Measurements from ENCODE around the gene DLGAP1. TPM values are rescaled to one million over a fixed set of nuclear protein-coding genes. Genes with fewer than 3 reads are reported as not detected.
A peak's percentile ranks its signal among the peaks of the same experiment; 100 is the strongest.

DLGAP1 gene
- total and polyA plus RNA-seq, 4 donors, result 16.5 to 30.7 (median 29.7) TPM

GRCh38 chr18:3836483-3837335 is 618.4 kb downstream of the DLGAP1 start:
- Histone ChIP-seq H3K27me3 (ENCODE audit: control insufficient read depth, insufficient read depth, low read length) (no peaks in the 10 kb centered on the region), H3K27ac (ENCODE audit: low read depth, low read length) (no peak overlapping the region), H3K36me3 (ENCODE audit: control insufficient read depth, insufficient read depth, low read length) (no peaks in the 10 kb centered on the region), H3K4me3 (ENCODE audit: low read depth, low read length) (no peak overlapping the region), H3K9me3 (ENCODE audit: control insufficient read depth, insufficient read depth, low read length) (no peaks in the 10 kb centered on the region), H3K4me1 (ENCODE audit: control insufficient read depth, insufficient read depth, low read length) (no peaks in the 10 kb centered on the region)
- peak in 2 of 6 donors; percentile 34 to 68 for DNase-seq (ENCODE audit: low read depth in 4 of 6, low spot score in 6 of 6)
- WGBS (ENCODE audit: insufficient coverage), result 16% methylated on average over 4 of the region's 12 CpGs

- no peaks in the 10 kb centered on the region for H3K27me3 ChIP-seq (ENCODE audit: control insufficient read depth, insufficient read depth, low read length)
- peak in 1 of 6 donors; percentile 41 for DNase-seq (ENCODE audit: low read depth in 4 of 6, low spot score in 6 of 6)
- no peaks in the 10 kb centered on the region for H3K36me3 ChIP-seq (ENCODE audit: control insufficient read depth, insufficient read depth, low read length)
- H3K4me1 ChIP-seq (ENCODE audit: control insufficient read depth, insufficient read depth, low read length), result no peaks in the 10 kb centered on the region
- no peak overlapping the region for H3K4me3 ChIP-seq (ENCODE audit: low read depth, low read length)
- no peak overlapping the region for H3K27ac ChIP-seq (ENCODE audit: low read depth, low read length)
- H3K9me3 ChIP-seq (ENCODE audit: control insufficient read depth, insufficient read depth, low read length), result no peaks in the 10 kb centered on the region
- 0% methylated on average over 1 of the region's 6 CpGs for WGBS (ENCODE audit: insufficient coverage)
Measured at GRCh38 chr18:3832025-3832638, 623.0 kb downstream of the DLGAP1 start.

- no peaks in the 10 kb centered on the region for H3K36me3 ChIP-seq (ENCODE audit: control insufficient read depth, insufficient read depth, low read length)
- no peak overlapping the region for H3K27ac ChIP-seq (ENCODE audit: low read depth, low read length)
- no peak for DNase-seq (ENCODE audit: low read depth in 4 of 6, low spot score in 6 of 6)
- no peaks in the 10 kb centered on the region for H3K9me3 ChIP-seq (ENCODE audit: control insufficient read depth, insufficient read depth, low read length)
- no peak overlapping the region for H3K4me3 ChIP-seq (ENCODE audit: low read depth, low read length)
- 60% methylated on average over 1 of the region's 1 CpG for WGBS (ENCODE audit: insufficient coverage)
- H3K27me3 ChIP-seq (ENCODE audit: control insufficient read depth, insufficient read depth, low read length), result no peaks in the 10 kb centered on the region
- H3K4me1 ChIP-seq (ENCODE audit: control insufficient read depth, insufficient read depth, low read length), result no peaks in the 10 kb centered on the region
Measured at GRCh38 chr18:3830604-3831003, 624.5 kb downstream of the DLGAP1 start.

GRCh38 chr18:3827236-3827845 is 627.8 kb downstream of the DLGAP1 start:
- peak in 1 of 6 donors; percentile 66 for DNase-seq (ENCODE audit: low read depth in 4 of 6, low spot score in 6 of 6)
- Histone ChIP-seq H3K9me3 (ENCODE audit: control insufficient read depth, insufficient read depth, low read length) (no peaks in the 10 kb centered on the region), H3K27ac (ENCODE audit: low read depth, low read length) (no peak overlapping the region), H3K27me3 (ENCODE audit: control insufficient read depth, insufficient read depth, low read length) (no peaks in the 10 kb centered on the region), H3K4me1 (ENCODE audit: control insufficient read depth, insufficient read depth, low read length) (no peaks in the 10 kb centered on the region), H3K36me3 (ENCODE audit: control insufficient read depth, insufficient read depth, low read length) (no peaks in the 10 kb centered on the region), H3K4me3 (ENCODE audit: low read depth, low read length) (no peak overlapping the region)
- 9% methylated on average over 5 of the region's 6 CpGs for WGBS (ENCODE audit: insufficient coverage)

GRCh38 chr18:3826021-3826420 is 629.1 kb downstream of the DLGAP1 start:
- WGBS (ENCODE audit: insufficient coverage), result 97% methylated on average over 2 of the region's 4 CpGs
- no peaks in the 10 kb centered on the region for H3K4me1 ChIP-seq (ENCODE audit: control insufficient read depth, insufficient read depth, low read length)
- DNase-seq (ENCODE audit: low read depth in 4 of 6, low spot score in 6 of 6), result no peak
- no peaks in the 10 kb centered on the region for H3K9me3 ChIP-seq (ENCODE audit: control insufficient read depth, insufficient read depth, low read length)
- H3K4me3 ChIP-seq (ENCODE audit: low read depth, low read length), result no peak overlapping the region
- no peak overlapping the region for H3K27ac ChIP-seq (ENCODE audit: low read depth, low read length)
- no peaks in the 10 kb centered on the region for H3K27me3 ChIP-seq (ENCODE audit: control insufficient read depth, insufficient read depth, low read length)
- no peaks in the 10 kb centered on the region for H3K36me3 ChIP-seq (ENCODE audit: control insufficient read depth, insufficient read depth, low read length)

- H3K27ac ChIP-seq (ENCODE audit: low read depth, low read length), result no peak overlapping the region
- no peaks in the 10 kb centered on the region for H3K9me3 ChIP-seq (ENCODE audit: control insufficient read depth, insufficient read depth, low read length)
- H3K4me1 ChIP-seq (ENCODE audit: control insufficient read depth, insufficient read depth, low read length), result no peaks in the 10 kb centered on the region
- H3K4me3 ChIP-seq (ENCODE audit: low read depth, low read length), result no peak overlapping the region
- no peaks in the 10 kb centered on the region for H3K27me3 ChIP-seq (ENCODE audit: control insufficient read depth, insufficient read depth, low read length)
- H3K36me3 ChIP-seq (ENCODE audit: control insufficient read depth, insufficient read depth, low read length), result no peaks in the 10 kb centered on the region
- no peak for DNase-seq (ENCODE audit: low read depth in 4 of 6, low spot score in 6 of 6)
Measured at GRCh38 chr18:3824101-3824500, 631.0 kb downstream of the DLGAP1 start.

- H3K4me1 ChIP-seq (ENCODE audit: control insufficient read depth, insufficient read depth, low read length), result no peaks in the 10 kb centered on the region
- H3K27me3 ChIP-seq (ENCODE audit: control insufficient read depth, insufficient read depth, low read length), result no peaks in the 10 kb centered on the region
- H3K9me3 ChIP-seq (ENCODE audit: control insufficient read depth, insufficient read depth, low read length), result no peaks in the 10 kb centered on the region
- DNase-seq (ENCODE audit: low read depth in 4 of 6, low spot score in 6 of 6), result no peak
- H3K4me3 ChIP-seq (ENCODE audit: low read depth, low read length), result no peak overlapping the region
- no peak overlapping the region for H3K27ac ChIP-seq (ENCODE audit: low read depth, low read length)
- WGBS (ENCODE audit: insufficient coverage), result 83% methylated on average over 1 of the region's 3 CpGs
- no peaks in the 10 kb centered on the region for H3K36me3 ChIP-seq (ENCODE audit: control insufficient read depth, insufficient read depth, low read length)
Measured at GRCh38 chr18:3823073-3823472, 632.0 kb downstream of the DLGAP1 start.

- Histone ChIP-seq H3K36me3 (ENCODE audit: control insufficient read depth, insufficient read depth, low read length) (no peaks in the 10 kb centered on the region), H3K4me3 (ENCODE audit: low read depth, low read length) (no peak overlapping the region), H3K4me1 (ENCODE audit: control insufficient read depth, insufficient read depth, low read length) (no peaks in the 10 kb centered on the region), H3K27ac (ENCODE audit: low read depth, low read length) (no peak overlapping the region), H3K27me3 (ENCODE audit: control insufficient read depth, insufficient read depth, low read length) (no peaks in the 10 kb centered on the region), H3K9me3 (ENCODE audit: control insufficient read depth, insufficient read depth, low read length) (no peaks in the 10 kb centered on the region)
- WGBS (ENCODE audit: insufficient coverage), result 43% methylated on average over 1 of the region's 4 CpGs
- no peak for DNase-seq (ENCODE audit: low read depth in 4 of 6, low spot score in 6 of 6)
Measured at GRCh38 chr18:3821524-3821923, 633.6 kb downstream of the DLGAP1 start.

- no peaks in the 10 kb centered on the region for H3K36me3 ChIP-seq (ENCODE audit: control insufficient read depth, insufficient read depth, low read length)
- no peaks in the 10 kb centered on the region for H3K9me3 ChIP-seq (ENCODE audit: control insufficient read depth, insufficient read depth, low read length)
- H3K27me3 ChIP-seq (ENCODE audit: control insufficient read depth, insufficient read depth, low read length), result no peaks in the 10 kb centered on the region
- no peaks in the 10 kb centered on the region for H3K4me1 ChIP-seq (ENCODE audit: control insufficient read depth, insufficient read depth, low read length)
- no peak overlapping the region for H3K4me3 ChIP-seq (ENCODE audit: low read depth, low read length)
- WGBS (ENCODE audit: insufficient coverage), result 93% methylated on average over 6 of the region's 7 CpGs
- DNase-seq (ENCODE audit: low read depth in 4 of 6, low spot score in 6 of 6), result no peak
- H3K27ac ChIP-seq (ENCODE audit: low read depth, low read length), result no peak overlapping the region
Measured at GRCh38 chr18:3819961-3820360, 635.1 kb downstream of the DLGAP1 start.

All from spinal cord (tissue), 10 donors.